Hippocampal formation (tissue), 2 donors: Measurements from ENCODE around the gene MICAL2.
"Not testable (repeated sequence)": the region's sequence is repeated elsewhere in the genome, so short reads cannot be mapped to it uniquely, and the experiment has no call there.

Source experiments
- DNase-seq, 2 donors: peaks; one replicate each; lab custom pipeline; 2025; lab: John Stamatoyannopoulos, UW

The MICAL2 gene

GRCh38 chr11:12135185-12135584, 24.8 kb downstream of the MICAL2 start:
- DNase-seq: no peak

GRCh38 chr11:12137005-12137690, 26.8 kb downstream of the MICAL2 start:
- DNase-seq: no peak

- no peak for DNase-seq
These were observed 27.7 kb downstream of the MICAL2 start for GRCh38 chr11:12137938-12138731.

- peak; percentile 21 to 45 for DNase-seq
These were observed 28.9 kb downstream of the MICAL2 start for GRCh38 chr11:12139144-12139881.

GRCh38 chr11:12140186-12140793, 29.9 kb downstream of the MICAL2 start:
- no peak for DNase-seq

GRCh38 chr11:12141283-12141682, 30.9 kb downstream of the MICAL2 start:
- no peak for DNase-seq

GRCh38 chr11:12142176-12142575, 31.8 kb downstream of the MICAL2 start:
- no peak for DNase-seq

GRCh38 chr11:12142909-12143308, 32.5 kb downstream of the MICAL2 start:
- no peak for DNase-seq

GRCh38 chr11:12143461-12144258, 33.3 kb downstream of the MICAL2 start:
- DNase-seq: no peak

GRCh38 chr11:12144330-12145174, 34.2 kb downstream of the MICAL2 start:
- DNase-seq: no peak

- not testable (repeated sequence) for DNase-seq
These were observed 36.3 kb downstream of the MICAL2 start for GRCh38 chr11:12146678-12147077.

GRCh38 chr11:12147827-12148226, 37.4 kb downstream of the MICAL2 start:
- DNase-seq: no peak

- no peak for DNase-seq
These were observed 38.1 kb downstream of the MICAL2 start for GRCh38 chr11:12148466-12148865.

- no peak for DNase-seq
These were observed 38.5 kb downstream of the MICAL2 start for GRCh38 chr11:12148882-12149281.

- peak in 1 of 2 donors; percentile 51 for DNase-seq
These were observed 39.4 kb downstream of the MICAL2 start for GRCh38 chr11:12149672-12150225.

GRCh38 chr11:12150831-12151382, 40.5 kb downstream of the MICAL2 start:
- peak in 1 of 2 donors; percentile 60 for DNase-seq

- no peak for DNase-seq
These were observed 41.9 kb downstream of the MICAL2 start for GRCh38 chr11:12152321-12152720.

- DNase-seq: no peak
These were observed 44.7 kb downstream of the MICAL2 start for GRCh38 chr11:12154871-12155668.

- no peak for DNase-seq
These were observed 45.3 kb downstream of the MICAL2 start for GRCh38 chr11:12155696-12156095.
